Measurements from ENCODE around the gene FAM161B. TPM values are rescaled to one million over a fixed set of nuclear protein-coding genes. Genes with fewer than 3 reads are reported as not detected.

FAM161B gene
- total and polyA plus RNA-seq, 2 of the 13 experiments (the other 11 are each of a cell fraction or from before 2014, with no cell fraction given): 1.6 to 2.0 TPM

DNA sequence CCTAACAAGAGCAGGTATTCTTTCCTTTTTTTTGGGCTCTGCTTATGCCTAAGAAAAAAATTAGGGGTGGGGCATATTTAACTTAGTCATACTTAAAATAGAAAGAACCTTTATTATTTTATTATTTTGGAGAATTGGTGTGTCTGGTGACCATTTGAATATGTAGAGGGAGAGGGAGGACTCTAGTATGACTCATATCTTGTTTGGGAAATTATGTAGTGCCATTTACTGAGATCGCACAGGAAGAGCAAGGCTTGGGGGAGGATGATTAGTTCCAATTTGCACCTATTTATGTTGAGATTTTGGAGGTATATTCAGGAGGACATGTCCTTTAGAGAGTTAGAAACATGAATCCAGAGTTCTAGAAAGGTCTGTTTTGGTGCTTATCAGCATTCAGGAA lies 53.4 kb downstream of the FAM161B start:
- no peaks in the 10 kb centered on the region for H3K27me3 ChIP-seq (ENCODE audit: control insufficient read depth in 1 of 2, insufficient read depth in 2 of 2, low read length in 2 of 2)
- no peak overlapping the region for H2AFZ ChIP-seq (ENCODE audit: low read length)
- CTCF ChIA-PET (ENCODE audit: low intra/inter-chr PET ratio, low total read pairs): no interaction called here
- H3K4me1 ChIP-seq (ENCODE audit: insufficient read depth, low read length): no peaks in the 10 kb centered on the region
- H3K36me3 ChIP-seq (replicated peaks in 1 of 2; ENCODE audit: control insufficient read depth in 1 of 2, insufficient read depth in 2 of 2, low read length in 2 of 2): peaks cover 16 to 57% of the 10 kb centered on the region in 2 experiments
- no peak for FAIRE-seq
- H3K9me3 ChIP-seq (ENCODE audit: low read length): no peaks in the 10 kb centered on the region
- H3K9ac ChIP-seq (ENCODE audit: insufficient read depth, low read depth, low read length): no peak overlapping the region
- no peak overlapping the region for H3K27ac ChIP-seq (ENCODE audit: extremely low read length, insufficient read depth, low read length)
- DNase-seq (ENCODE audit: low spot score): no peak
- peaks cover 14% of the 10 kb centered on the region for H3K79me2 ChIP-seq (ENCODE audit: insufficient read depth, low read length)
- intact Hi-C loops (cut with micrococcal nuclease; ENCODE audit: unreplicated experiment) (no loop called here), in situ Hi-C loops (cut with HindIII; ENCODE audit: extremely low pct_ligation_motif_present, low pct_unique_long_range_greater_than_20kb) (no loop called here)
- no peaks in the 10 kb centered on the region for H4K20me1 ChIP-seq (ENCODE audit: insufficient read depth, low read length)
- BruUV-seq (replicated peaks): no TSS peak
- TF ChIP-seq, protein P1, sequence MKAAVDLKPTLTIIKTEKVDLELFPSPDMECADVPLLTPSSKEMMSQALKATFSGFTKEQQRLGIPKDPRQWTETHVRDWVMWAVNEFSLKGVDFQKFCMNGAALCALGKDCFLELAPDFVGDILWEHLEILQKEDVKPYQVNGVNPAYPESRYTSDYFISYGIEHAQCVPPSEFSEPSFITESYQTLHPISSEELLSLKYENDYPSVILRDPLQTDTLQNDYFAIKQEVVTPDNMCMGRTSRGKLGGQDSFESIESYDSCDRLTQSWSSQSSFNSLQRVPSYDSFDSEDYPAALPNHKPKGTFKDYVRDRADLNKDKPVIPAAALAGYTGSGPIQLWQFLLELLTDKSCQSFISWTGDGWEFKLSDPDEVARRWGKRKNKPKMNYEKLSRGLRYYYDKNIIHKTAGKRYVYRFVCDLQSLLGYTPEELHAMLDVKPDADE (CRISPR knock-in tag; IDR thresholded peaks at IDR 0.05): no peak
- TF ChIP-seq MED8 (CRISPR knock-in tag; IDR thresholded peaks at IDR 0.05; ENCODE audit: insufficient replicate concordance) (no peak), PRDM4 (CRISPR knock-in tag; IDR thresholded peaks at IDR 0.05; ENCODE audit: borderline replicate concordance) (no peak), ZNF280B (CRISPR knock-in tag; IDR thresholded peaks at IDR 0.05; ENCODE audit: borderline replicate concordance) (no peak), CBX1 (IDR thresholded peaks at IDR 0.05; ENCODE audit: low read depth) (no peak)
- TF ChIP-seq, protein P2, sequence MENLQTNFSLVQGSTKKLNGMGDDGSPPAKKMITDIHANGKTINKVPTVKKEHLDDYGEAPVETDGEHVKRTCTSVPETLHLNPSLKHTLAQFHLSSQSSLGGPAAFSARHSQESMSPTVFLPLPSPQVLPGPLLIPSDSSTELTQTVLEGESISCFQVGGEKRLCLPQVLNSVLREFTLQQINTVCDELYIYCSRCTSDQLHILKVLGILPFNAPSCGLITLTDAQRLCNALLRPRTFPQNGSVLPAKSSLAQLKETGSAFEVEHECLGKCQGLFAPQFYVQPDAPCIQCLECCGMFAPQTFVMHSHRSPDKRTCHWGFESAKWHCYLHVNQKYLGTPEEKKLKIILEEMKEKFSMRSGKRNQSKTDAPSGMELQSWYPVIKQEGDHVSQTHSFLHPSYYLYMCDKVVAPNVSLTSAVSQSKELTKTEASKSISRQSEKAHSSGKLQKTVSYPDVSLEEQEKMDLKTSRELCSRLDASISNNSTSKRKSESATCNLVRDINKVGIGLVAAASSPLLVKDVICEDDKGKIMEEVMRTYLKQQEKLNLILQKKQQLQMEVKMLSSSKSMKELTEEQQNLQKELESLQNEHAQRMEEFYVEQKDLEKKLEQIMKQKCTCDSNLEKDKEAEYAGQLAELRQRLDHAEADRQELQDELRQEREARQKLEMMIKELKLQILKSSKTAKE (CRISPR knock-in tag; IDR thresholded peaks at IDR 0.05; ENCODE audit: borderline replicate concordance): no peak
- H3K4me3 ChIP-seq (replicated peaks in 1 of 3; ENCODE audit: insufficient read depth in 1 of 3, low read depth in 2 of 3, low read length in 3 of 3): no peak overlapping the region
- POLR2A ChIA-PET: no interaction called here
- ATAC-seq: no peak
- no peak overlapping the region for H3K4me2 ChIP-seq (ENCODE audit: low read depth, low read length)
- WGBS (ENCODE audit: low lambda C conversion rate): 100% methylated on average over 1 of the region's 1 CpG

Measured in HepG2 (cell line).